ENCODE results near the gene MECR. TPM values are rescaled to one million over a fixed set of nuclear protein-coding genes. Genes with fewer than 3 reads are reported as not detected.
A peak's percentile ranks its signal among the peaks of the same experiment; 100 is the strongest.
"Not testable (repeated sequence)": the region's sequence is repeated elsewhere in the genome, so short reads cannot be mapped to it uniquely, and the experiment has no call there.

MECR gene
- total RNA-seq, 1 donor from 2014 or later = 28.8 TPM

GRCh38 chr1:29237852-29238619, 7.3 kb upstream of the MECR start:
- Mint-ChIP-seq H3K27me3 (peaks cover 15% of the 10 kb centered on the region), H3K27ac (peak overlapping the region; percentile 95), H3K4me1 (ENCODE audit: low read depth) (peaks cover 22% of the 10 kb centered on the region), H3K4me3 (ENCODE audit: low read depth) (peak overlapping the region; percentile 89), H3K9me3 (ENCODE audit: low read depth) (no peaks in the 10 kb centered on the region), H3K36me3 (ENCODE audit: insufficient read depth) (no peaks in the 10 kb centered on the region)
- peak; percentile 35 for DNase-seq (ENCODE audit: low spot score, unreplicated experiment)
- no peak for TF ChIP-seq CTCF (IDR thresholded peaks at IDR 0.05; ENCODE audit: unreplicated experiment)

- Mint-ChIP-seq H3K4me1 (ENCODE audit: low read depth) (peaks cover 22% of the 10 kb centered on the region), H3K27ac (peak overlapping the region; percentile 91), H3K36me3 (ENCODE audit: insufficient read depth) (no peaks in the 10 kb centered on the region), H3K4me3 (ENCODE audit: low read depth) (peak overlapping the region; percentile 86), H3K9me3 (ENCODE audit: low read depth) (no peaks in the 10 kb centered on the region), H3K27me3 (peaks cover 19% of the 10 kb centered on the region)
- peak; percentile 42 for DNase-seq (ENCODE audit: low spot score, unreplicated experiment)
- no peak for TF ChIP-seq CTCF (IDR thresholded peaks at IDR 0.05; ENCODE audit: unreplicated experiment)
These were observed 6.5 kb upstream of the MECR start for GRCh38 chr1:29237129-29237821.

GRCh38 chr1:29236712-29237128, 6.0 kb upstream of the MECR start:
- H3K4me3 Mint-ChIP-seq (ENCODE audit: low read depth) = peak overlapping the region; percentile 86
- DNase-seq (ENCODE audit: low spot score, unreplicated experiment) = no peak
- H3K4me1 Mint-ChIP-seq (ENCODE audit: low read depth) = peaks cover 22% of the 10 kb centered on the region
- H3K9me3 Mint-ChIP-seq (ENCODE audit: low read depth) = no peaks in the 10 kb centered on the region
- H3K27me3 Mint-ChIP-seq = peaks cover 19% of the 10 kb centered on the region
- TF ChIP-seq CTCF (IDR thresholded peaks at IDR 0.05; ENCODE audit: unreplicated experiment) = no peak
- H3K36me3 Mint-ChIP-seq (ENCODE audit: insufficient read depth) = no peaks in the 10 kb centered on the region
- H3K27ac Mint-ChIP-seq = peak overlapping the region; percentile 91

GRCh38 chr1:29235955-29236711, 5.4 kb upstream of the MECR start, which contains the start of gene PTPRU:
TSS of gene PTPRU (plus strand) at chr1:29236522. CDS start at chr1:29236645, 123 bp downstream.
- Mint-ChIP-seq H3K9me3 (ENCODE audit: low read depth) (no peaks in the 10 kb centered on the region), H3K36me3 (ENCODE audit: insufficient read depth) (no peaks in the 10 kb centered on the region), H3K27me3 (peaks cover 19% of the 10 kb centered on the region), H3K27ac (peak within 1 kb of the TSS; percentile 91), H3K4me3 (ENCODE audit: low read depth) (peak within 1 kb of the TSS; percentile 86), H3K4me1 (ENCODE audit: low read depth) (peaks cover 22% of the 10 kb centered on the region)
- peak; percentile 89 for DNase-seq (ENCODE audit: low spot score, unreplicated experiment)
- peak; percentile 90 for TF ChIP-seq CTCF (IDR thresholded peaks at IDR 0.05; ENCODE audit: unreplicated experiment)

- H3K4me3 Mint-ChIP-seq (ENCODE audit: low read depth); H3K9me3 Mint-ChIP-seq (ENCODE audit: low read depth): not testable (repeated sequence)
- peaks cover 20% of the 10 kb centered on the region for H3K4me1 Mint-ChIP-seq (ENCODE audit: low read depth)
These were observed 4.1 kb upstream of the MECR start for GRCh38 chr1:29234881-29235280.

More at GRCh38 chr1:29234881-29235280, 4.1 kb upstream of the MECR start:
- DNase-seq (ENCODE audit: low spot score, unreplicated experiment); H3K36me3 Mint-ChIP-seq (ENCODE audit: insufficient read depth); H3K27ac Mint-ChIP-seq: not testable (repeated sequence)
- peaks cover 19% of the 10 kb centered on the region for H3K27me3 Mint-ChIP-seq

Measured in progenitor cell of endocrine pancreas (in vitro differentiated cells).